GM23248 (cell line): Measurements from ENCODE around the gene TAS2R50. TPM values are rescaled to one million over a fixed set of nuclear protein-coding genes. Genes with fewer than 3 reads are reported as not detected.

Experiments
- DNase-seq: peaks from one replicate; pipeline ENCODE4 v3.0.0-alpha.2; 2015
- H2AFZ ChIP-seq: fragments of 200-600 bp; sonication (generic); 2 replicates; pipeline ENCODE4 v1.6.1; 2016; ENCODE audit warnings: antibody characterized with exemption
- H3F3A ChIP-seq: fragments of 200-600 bp; sonication (generic); 2 replicates; pipeline ENCODE4 v1.6.1; 2016; ENCODE audit warnings: mild to moderate bottlenecking, antibody characterized with exemption, mixed run types; ENCODE audit not compliant: insufficient read depth
- H3K27ac ChIP-seq: fragments of 200-600 bp; sonication (generic); 2 replicates; pipeline ENCODE4 v1.5.1; 2016; ENCODE audit warnings: mild to moderate bottlenecking
- H3K27me3 ChIP-seq: fragments of 200-600 bp; sonication (generic); replicated peaks from 2 replicates; pipeline ENCODE4 v1.6.1; 2016; ENCODE audit warnings: mild to moderate bottlenecking; ENCODE audit not compliant: insufficient read depth
- H3K36me3 ChIP-seq: fragments of 200-600 bp; sonication (generic); 2 replicates; pipeline ENCODE4 v1.6.1; 2016; ENCODE audit warnings: low read depth, mild to moderate bottlenecking
- H3K4me1 ChIP-seq: fragments of 200-600 bp; sonication (generic); 2 replicates; pipeline ENCODE4 v1.6.1; 2016; ENCODE audit warnings: mild to moderate bottlenecking; ENCODE audit not compliant: insufficient read depth
- H3K4me2 ChIP-seq: fragments of 200-600 bp; sonication (generic); one replicate; pipeline ENCODE4 v1.6.1; 2016; ENCODE audit warnings: mild to moderate bottlenecking; ENCODE audit not compliant: unreplicated experiment
- H3K4me3 ChIP-seq: fragments of 200-600 bp; sonication (generic); 2 replicates; pipeline ENCODE4 v1.5.1; 2016; ENCODE audit warnings: mild to moderate bottlenecking
- H3K79me2 ChIP-seq: fragments of 200-600 bp; sonication (generic); 2 replicates; pipeline ENCODE4 v1.6.1; 2016; ENCODE audit warnings: mild to moderate bottlenecking; ENCODE audit not compliant: insufficient read depth
- H3K9ac ChIP-seq: fragments of 200-600 bp; sonication (generic); 2 replicates; pipeline ENCODE4 v1.6.1; 2016; ENCODE audit warnings: mild to moderate bottlenecking
- H3K9me2 ChIP-seq: fragments of 200-600 bp; sonication (generic); 2 replicates; pipeline ENCODE4 v1.6.1; 2016; ENCODE audit warnings: mixed run types, mild to moderate bottlenecking, moderate library complexity; ENCODE audit not compliant: insufficient read depth
- H3K9me3 ChIP-seq: fragments of 200-600 bp; sonication (generic); one replicate; pipeline ENCODE4 v1.6.1; 2017; ENCODE audit warnings: low read depth
- H4K20me1 ChIP-seq: fragments of 200-600 bp; sonication (generic); 2 replicates; pipeline ENCODE4 v1.6.0; 2016; ENCODE audit not compliant: insufficient read depth
- EZH2 ChIP-seq: fragments of 200-600 bp; sonication (generic); IDR thresholded peaks from 2 replicates; pipeline ENCODE4 v1.6.1; 2018; ENCODE audit warnings: antibody characterized with exemption, mild to moderate bottlenecking; ENCODE audit not compliant: insufficient read depth, poor library complexity, severe bottlenecking
- EZH2phosphoT487 ChIP-seq: fragments of 200-600 bp; sonication (generic); IDR thresholded peaks from 2 replicates; pipeline ENCODE4 v1.6.1; 2018; ENCODE audit warnings: antibody characterized with exemption, moderate library complexity, mild to moderate bottlenecking, low read depth; ENCODE audit not compliant: insufficient read depth
- WGBS, 2 experiments: methylation state at CpG; one replicate each; pipeline ENCODE4 v1.1.6; 2015 to 2017; ENCODE audit warnings: low lambda C conversion rate in 2 of 2, low coverage in 1 of 2; ENCODE audit errors: missing lambda C conversion rate in 2 of 2; 5-methylcytosine and 5-hydroxymethylcytosine counted together
- in situ Hi-C: fragments of 300-500 bp; cut with MboI; formaldehyde crosslinking; loops from 2 replicates; pipeline ENCODE4 v1.15.0; 2020
- polyA plus RNA-seq: library from polyadenylated mRNA; unstranded; fragments of >200 nt; fragmentation: Nextera tagmentation; extraction: Ambion mirVana; gene quantifications from 2 replicates; pipeline ENCODE4 v1.2.1, GENCODE V29; 2016
- total RNA-seq: library from RNA; depleted of rRNA; stranded (reverse); fragments of >200 nt; shearing (Covaris generic); gene quantifications from 2 replicates; pipeline ENCODE4 v1.2.3, GENCODE V29; 2014

TAS2R50 gene
- total and polyA plus RNA-seq, 2 experiments from 2014 or later, result 0.32 TPM; not detected in 1

DNA sequence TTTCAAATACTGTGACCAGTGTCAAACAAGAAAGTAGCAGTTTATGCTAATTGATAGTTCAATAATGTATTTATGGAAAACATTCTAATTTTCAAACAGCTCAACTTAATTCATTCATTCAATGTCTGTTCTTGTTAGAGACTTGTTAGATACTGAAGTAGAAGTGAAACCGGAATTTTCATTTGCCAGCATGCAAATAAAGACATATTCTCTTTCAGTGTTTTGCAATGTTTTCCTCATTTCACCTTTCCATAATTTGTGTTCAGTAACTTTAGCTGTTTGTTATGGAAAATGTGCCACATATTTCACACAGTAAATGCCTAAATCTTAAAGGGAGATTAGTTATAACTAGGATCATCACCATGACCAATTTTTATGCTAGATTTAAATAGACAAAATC is 21.2 kb downstream of the TAS2R50 start:
- Histone ChIP-seq H4K20me1 (no peaks in the 10 kb centered on the region), H3F3A (0 out of 2 replicates have a peak, but pooled peaks cover 10% of the 10 kb centered on the region), H3K9me3 (no peaks in the 10 kb centered on the region), H3K9me2 (no peaks in the 10 kb centered on the region), H3K4me2 (no peak overlapping the region), H3K79me2 (no peaks in the 10 kb centered on the region), H3K36me3 (no peaks in the 10 kb centered on the region), H2AFZ (no peak overlapping the region), H3K9ac (no peak overlapping the region), H3K27ac (no peak overlapping the region), H3K4me1 (peaks cover 20% of the 10 kb centered on the region), H3K27me3 (no peaks in the 10 kb centered on the region), H3K4me3 (no peak overlapping the region)
- 90 to 98% methylated on average over 1 of the region's 1 CpG for WGBS, 2 experiments
- in situ Hi-C loops, result no loop called here
- TF ChIP-seq EZH2 (no peak), EZH2phosphoT487 (no peak)
- DNase-seq, result peak; percentile 25

DNA sequence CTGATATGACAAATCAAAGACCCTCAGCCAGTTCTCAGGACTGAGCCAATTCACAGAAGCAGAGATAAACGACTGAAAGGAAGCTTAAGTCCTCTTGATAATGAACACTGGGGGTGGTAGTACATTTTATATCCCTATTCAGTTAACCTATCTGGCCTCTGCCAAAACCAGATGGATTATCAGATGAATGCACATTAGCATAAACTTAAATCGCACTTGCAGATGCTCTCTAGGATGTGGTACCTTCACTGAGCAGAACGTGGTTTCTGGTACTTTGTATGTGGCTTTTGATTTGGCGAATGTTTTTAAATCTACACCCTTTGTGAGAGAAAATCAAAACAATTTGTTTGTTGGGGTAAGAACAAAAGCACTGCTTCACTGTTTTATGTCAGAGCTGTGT is 26.5 kb downstream of the TAS2R50 start:
- Histone ChIP-seq H3K9me3 (no peaks in the 10 kb centered on the region), H4K20me1 (no peaks in the 10 kb centered on the region), H3K4me3 (no peak overlapping the region), H3K36me3 (no peaks in the 10 kb centered on the region), H3K79me2 (no peaks in the 10 kb centered on the region), H3K27me3 (no peaks in the 10 kb centered on the region), H2AFZ (no peak overlapping the region), H3K4me1 (0 out of 2 replicates have a peak, but pooled peaks cover 9% of the 10 kb centered on the region), H3K9me2 (no peaks in the 10 kb centered on the region), H3K4me2 (no peak overlapping the region), H3F3A (0 out of 2 replicates have a peak, but pooled peaks cover 3% of the 10 kb centered on the region), H3K9ac (no peak overlapping the region), H3K27ac (no peak overlapping the region)
- 57 to 60% methylated on average over 4 of the region's 4 CpGs for WGBS, 2 experiments
- no peak for DNase-seq
- no peak for TF ChIP-seq EZH2
- TF ChIP-seq EZH2phosphoT487, result no peak
- in situ Hi-C loops, result no loop called here

DNA sequence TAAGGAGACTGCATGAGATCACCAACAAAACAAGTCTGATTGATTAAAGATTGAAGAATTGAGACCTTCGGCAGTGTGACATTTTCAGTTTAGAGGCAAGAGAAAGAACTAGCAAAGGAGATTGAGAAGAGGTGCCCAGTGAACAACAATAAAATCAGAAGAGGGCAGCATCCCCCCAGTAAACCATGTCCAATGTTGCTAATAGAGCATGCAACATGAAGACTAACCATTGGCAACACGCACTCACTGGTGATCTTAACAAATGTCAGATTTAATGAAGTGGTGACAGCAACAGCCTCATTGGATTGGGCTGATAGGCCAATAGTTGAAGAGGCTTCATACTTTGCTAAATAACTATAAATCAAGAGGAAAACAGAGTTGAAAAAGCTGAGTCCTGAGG is 26.9 kb downstream of the TAS2R50 start:
- no peak overlapping the region for H3K27ac ChIP-seq
- 59 to 68% methylated on average over 2 of the region's 2 CpGs for WGBS, 2 experiments
- 0 out of 2 replicates have a peak, but pooled peaks cover 9% of the 10 kb centered on the region for H3K4me1 ChIP-seq
- DNase-seq, result no peak
- no peak overlapping the region for H3K4me2 ChIP-seq
- H3K9me3 ChIP-seq, result no peaks in the 10 kb centered on the region
- H3K36me3 ChIP-seq, result no peaks in the 10 kb centered on the region
- H3K27me3 ChIP-seq, result no peaks in the 10 kb centered on the region
- no peaks in the 10 kb centered on the region for H3K9me2 ChIP-seq
- no peaks in the 10 kb centered on the region for H3F3A ChIP-seq
- H2AFZ ChIP-seq, result no peak overlapping the region
- H3K4me3 ChIP-seq, result no peak overlapping the region
- TF ChIP-seq EZH2phosphoT487 (no peak), EZH2 (no peak)
- no peak overlapping the region for H3K9ac ChIP-seq
- no peaks in the 10 kb centered on the region for H3K79me2 ChIP-seq
- no peaks in the 10 kb centered on the region for H4K20me1 ChIP-seq
- in situ Hi-C loops, result no loop called here

DNA sequence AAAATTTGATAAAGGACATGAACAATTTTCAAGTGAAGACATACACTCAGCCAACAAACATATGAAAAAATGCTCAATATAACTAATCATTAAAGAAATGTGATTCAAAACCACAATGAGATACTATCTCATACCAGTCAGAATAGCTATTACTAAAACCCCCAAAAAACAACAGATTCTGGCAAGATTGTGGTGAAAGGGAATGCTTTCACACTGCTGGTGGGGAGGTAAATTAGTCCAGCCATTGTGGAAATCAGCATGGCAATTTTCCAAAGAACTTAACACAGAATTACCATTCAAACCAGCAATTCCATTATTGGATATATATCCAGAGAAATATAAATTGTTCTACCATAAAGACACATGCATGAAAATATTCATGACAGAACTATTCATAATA is 29.0 kb downstream of the TAS2R50 start:
- Histone ChIP-seq H3K9me3 (no peaks in the 10 kb centered on the region), H3K36me3 (no peaks in the 10 kb centered on the region), H2AFZ (no peak overlapping the region), H3K27ac (no peak overlapping the region), H3F3A (no peaks in the 10 kb centered on the region), H3K4me3 (no peak overlapping the region), H3K79me2 (0 out of 2 replicates have a peak, but pooled peaks cover 5% of the 10 kb centered on the region), H4K20me1 (no peaks in the 10 kb centered on the region), H3K4me1 (0 out of 2 replicates have a peak, but pooled peaks cover 9% of the 10 kb centered on the region), H3K9me2 (no peaks in the 10 kb centered on the region), H3K4me2 (no peak overlapping the region), H3K9ac (no peak overlapping the region), H3K27me3 (no peaks in the 10 kb centered on the region)
- no peak for TF ChIP-seq EZH2
- TF ChIP-seq EZH2phosphoT487, result no peak
- peak; percentile 8 for DNase-seq
- in situ Hi-C loops, result no loop called here

DNA sequence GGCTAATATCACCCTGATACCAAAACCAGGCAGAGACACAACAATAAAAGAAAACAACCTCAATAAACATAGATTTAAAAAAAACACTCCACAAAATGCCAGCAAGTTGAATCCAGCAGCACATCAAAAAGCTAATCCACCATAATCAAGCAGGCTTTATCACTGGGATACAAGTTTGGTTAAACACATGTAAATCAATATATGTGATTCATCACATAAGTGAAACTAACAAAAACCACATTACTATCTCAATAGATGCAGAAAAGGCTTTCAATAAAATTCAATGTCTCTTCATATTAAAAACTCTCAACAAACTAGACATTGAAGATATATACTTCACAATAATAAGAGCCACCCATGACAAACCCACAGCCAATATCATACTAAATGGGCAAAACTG is 30.6 kb downstream of the TAS2R50 start:
- no peak overlapping the region for H3K27ac ChIP-seq
- H2AFZ ChIP-seq, result no peak overlapping the region
- H3K4me3 ChIP-seq, result no peak overlapping the region
- no peak overlapping the region for H3K9ac ChIP-seq
- TF ChIP-seq EZH2phosphoT487, result no peak
- TF ChIP-seq EZH2, result no peak
- H3F3A ChIP-seq, result no peaks in the 10 kb centered on the region
- DNase-seq, result no peak
- H3K4me2 ChIP-seq, result no peak overlapping the region
- H3K9me3 ChIP-seq, result no peaks in the 10 kb centered on the region
- H3K79me2 ChIP-seq, result peaks cover 12% of the 10 kb centered on the region; the same call in 1 of the 2 replicates
- in situ Hi-C loops, result no loop called here
- no peaks in the 10 kb centered on the region for H3K9me2 ChIP-seq
- no peaks in the 10 kb centered on the region for H3K27me3 ChIP-seq
- H3K36me3 ChIP-seq, result no peaks in the 10 kb centered on the region
- 0 out of 2 replicates have a peak, but pooled peaks cover 9% of the 10 kb centered on the region for H3K4me1 ChIP-seq
- no peaks in the 10 kb centered on the region for H4K20me1 ChIP-seq
